WTC11 (cell line): ENCODE data around the gene ZNF557. TPM values are rescaled to one million over a fixed set of nuclear protein-coding genes. Genes with fewer than 3 reads are reported as not detected.

Experiments used
- ATAC-seq: fragments of 200-7000 bp; cut with Tn5 transposase; 2 replicates; pipeline ENCODE4 v1.10.0; 2021; ENCODE audit warnings: mild to moderate bottlenecking, moderate library complexity
- CTCF ChIA-PET: fragments of 300-600 bp; sonication (Branson Sonifier 250); formaldehyde crosslinking; loops from one replicate; lab custom pipeline; 2021; ENCODE audit warnings: antibody characterized with exemption; lab: Charles Lee
- POLR2A ChIA-PET: fragments of 350-600 bp; sonication (Branson Sonifier 250); formaldehyde crosslinking; loops from one replicate; lab custom pipeline; 2021; ENCODE audit warnings: antibody characterized with exemption; lab: Charles Lee
- DNase-seq: peaks from one replicate; pipeline ENCODE4 v3.0.0; 2021; ENCODE audit warnings: low spot score
- H3K27ac Mint-ChIP-seq: 2 replicates; pipeline ENCODE4 v1.8.0; 2021; ENCODE audit warnings: mixed read lengths
- H3K27me3 Mint-ChIP-seq: 2 replicates; pipeline ENCODE4 v1.8.0; 2021; ENCODE audit warnings: low read depth, mild to moderate bottlenecking, moderate library complexity, mixed read lengths
- H3K36me3 Mint-ChIP-seq: 2 replicates; pipeline ENCODE4 v1.8.0; 2021; ENCODE audit warnings: mixed read lengths
- H3K4me1 Mint-ChIP-seq: 2 replicates; pipeline ENCODE4 v1.8.0; 2022; ENCODE audit warnings: mixed read lengths
- H3K4me3 Mint-ChIP-seq: 2 replicates; pipeline ENCODE4 v1.8.0; 2021; ENCODE audit warnings: mild to moderate bottlenecking, moderate library complexity, mixed read lengths
- H3K9me3 Mint-ChIP-seq: 2 replicates; pipeline ENCODE4 v1.8.0; 2021; ENCODE audit warnings: mixed read lengths
- ERG ChIP-seq: fragments of 250-450 bp; sonication (Bioruptor Pico); IDR thresholded peaks from 2 replicates; pipeline ENCODE4 v1.8.0; 2021; ENCODE audit warnings: mild to moderate bottlenecking
- ESRRA ChIP-seq: sonication (generic); formaldehyde crosslinking; IDR thresholded peaks from 2 replicates; pipeline ENCODE4 v1.8.1; 2022; ENCODE audit warnings: mild to moderate bottlenecking, missing genetic modification reagents, borderline replicate concordance
- FOXJ3 ChIP-seq: sonication (generic); formaldehyde crosslinking; IDR thresholded peaks from 2 replicates; pipeline ENCODE4 v1.9.0; 2021; ENCODE audit warnings: missing genetic modification reagents, mild to moderate bottlenecking, borderline replicate concordance
- HMGXB4 ChIP-seq: sonication (generic); formaldehyde crosslinking; IDR thresholded peaks from 2 replicates; pipeline ENCODE4 v1.8.1; 2023; ENCODE audit warnings: mild to moderate bottlenecking, moderate library complexity, missing genetic modification reagents
- IRF1 ChIP-seq: sonication (generic); formaldehyde crosslinking; IDR thresholded peaks from 2 replicates; pipeline ENCODE4 v1.8.0; 2023; ENCODE audit warnings: missing genetic modification reagents
- JAZF1 ChIP-seq: fragments of 250-450 bp; sonication (Bioruptor Pico); IDR thresholded peaks from 2 replicates; pipeline ENCODE4 v1.9.0; 2021; ENCODE audit warnings: moderate library complexity, mild to moderate bottlenecking, inconsistent platforms
- MAX ChIP-seq: sonication (generic); formaldehyde crosslinking; IDR thresholded peaks from 2 replicates; pipeline ENCODE4 v1.8.0; 2022; ENCODE audit warnings: mild to moderate bottlenecking, missing genetic modification reagents
- OVOL2 ChIP-seq: fragments of 250-450 bp; sonication (Bioruptor Pico); IDR thresholded peaks from 2 replicates; pipeline ENCODE4 v1.9.0; 2021; ENCODE audit warnings: mild to moderate bottlenecking, borderline replicate concordance
- PREB ChIP-seq: sonication (generic); formaldehyde crosslinking; IDR thresholded peaks from 2 replicates; pipeline ENCODE4 v1.8.1; 2022; ENCODE audit warnings: mild to moderate bottlenecking, missing genetic modification reagents, moderate library complexity, borderline replicate concordance
- SMAD3 ChIP-seq: sonication (generic); formaldehyde crosslinking; IDR thresholded peaks from 2 replicates; pipeline ENCODE4 v1.8.0; 2022; ENCODE audit warnings: missing genetic modification reagents, mild to moderate bottlenecking, borderline replicate concordance
- ZBTB21 ChIP-seq: sonication (generic); formaldehyde crosslinking; IDR thresholded peaks from 2 replicates; pipeline ENCODE4 v1.8.1; 2023; ENCODE audit warnings: mild to moderate bottlenecking, missing genetic modification reagents, borderline replicate concordance
- ZNF121 ChIP-seq: sonication (generic); formaldehyde crosslinking; IDR thresholded peaks from 2 replicates; pipeline ENCODE4 v1.8.0; 2023; ENCODE audit warnings: missing genetic modification reagents
- ZNF232 ChIP-seq: sonication (generic); formaldehyde crosslinking; IDR thresholded peaks from 2 replicates; pipeline ENCODE4 v1.8.0; 2022; ENCODE audit warnings: mild to moderate bottlenecking, missing genetic modification reagents
- ZNF281 ChIP-seq: sonication (generic); formaldehyde crosslinking; IDR thresholded peaks from 2 replicates; pipeline ENCODE4 v1.8.0; 2023; ENCODE audit warnings: mild to moderate bottlenecking, missing genetic modification reagents
- ZNF425 ChIP-seq: fragments of 250-450 bp; sonication (Bioruptor Pico); conservative IDR thresholded peaks from 2 replicates; pipeline ENCODE4 v1.9.0; 2021; ENCODE audit warnings: mild to moderate bottlenecking
- ZNF512 ChIP-seq: sonication (generic); formaldehyde crosslinking; IDR thresholded peaks from 2 replicates; pipeline ENCODE4 v1.8.1; 2022; ENCODE audit warnings: missing genetic modification reagents, borderline replicate concordance
- ZSCAN18 ChIP-seq: fragments of 250-450 bp; sonication (Bioruptor Pico); IDR thresholded peaks from 2 replicates; pipeline ENCODE4 v2.1.2; 2022; ENCODE audit warnings: mild to moderate bottlenecking, moderate library complexity
- total RNA-seq: library from RNA; stranded (reverse); gene quantifications from 3 replicates; pipeline ENCODE4 v1.2.3, GENCODE V29; 2021

The ZNF557 gene
- total RNA-seq, 1 experiment from 2014 or later, result 6.7 TPM

- Mint-ChIP-seq H3K36me3 (peaks cover 21% of the 10 kb centered on the region), H3K27ac (no peak overlapping the region), H3K27me3 (no peaks in the 10 kb centered on the region)
- ATAC-seq (no peak), DNase-seq (no peak)
- CTCF ChIA-PET, result no interaction called here
- TF ChIP-seq MAX (CRISPR knock-in tag) (no peak), PREB (CRISPR knock-in tag) (no peak), IRF1 (CRISPR knock-in tag) (no peak), ZNF281 (CRISPR knock-in tag) (no peak), SMAD3 (CRISPR knock-in tag) (no peak), JAZF1 (CRISPR knock-in tag) (no peak), ZNF512 (no peak), OVOL2 (no peak), ZNF232 (CRISPR knock-in tag) (no peak), ZBTB21 (CRISPR knock-in tag) (no peak)
- TF ChIP-seq, all 79 proteins: peak for 0
- Mint-ChIP-seq H3K4me3 (no peak overlapping the region), H3K4me1 (peaks cover 4% of the 10 kb centered on the region), H3K9me3 (peaks cover 18% of the 10 kb centered on the region)
- POLR2A ChIA-PET, result no interaction called here
These were observed 43.2 kb downstream of the ZNF557 start for GRCh38 chr19:7112675-7113074.

GRCh38 chr19:7113233-7113632 lies 43.7 kb downstream of the ZNF557 start:
- no peak overlapping the region for H3K27ac Mint-ChIP-seq
- CTCF ChIA-PET, result no interaction called here
- POLR2A ChIA-PET, result interaction anchor here (0.9 kb wide), 1 partner anchor 11 kb away, joined by 5 read pairs; no protein-coding TSS in a partner anchor
- H3K9me3 Mint-ChIP-seq, result peaks cover 18% of the 10 kb centered on the region
- no peaks in the 10 kb centered on the region for H3K27me3 Mint-ChIP-seq
- no peak overlapping the region for H3K4me3 Mint-ChIP-seq
- H3K36me3 Mint-ChIP-seq, result peaks cover 21% of the 10 kb centered on the region
- no peak for TF ChIP-seq ESRRA
- no peak for TF ChIP-seq ZSCAN18
- TF ChIP-seq FOXJ3 (CRISPR knock-in tag), result no peak
- no peak for TF ChIP-seq HMGXB4 (CRISPR knock-in tag)
- TF ChIP-seq ZBTB21 (CRISPR knock-in tag), result no peak
- TF ChIP-seq ZNF121 (CRISPR knock-in tag), result no peak
- no peak for TF ChIP-seq ZNF425 (CRISPR knock-in tag)
- TF ChIP-seq ERG (CRISPR knock-in tag), result no peak
- DNase-seq (no peak), ATAC-seq (no peak)
- peaks cover 4% of the 10 kb centered on the region for H3K4me1 Mint-ChIP-seq
